Subcutaneous adipose tissue (tissue), 4 donors: ENCODE measurements around the gene PLD3. TPM values are rescaled to one million over a fixed set of nuclear protein-coding genes. Genes with fewer than 3 reads are reported as not detected.

Experiments used
- CTCF ChIP-seq: fragments of 450-650 bp; IDR thresholded peaks from one replicate; pipeline ENCODE4 v1.5.1; 2016; ENCODE audit warnings: low read depth, mild to moderate bottlenecking, control low read depth, antibody characterized with exemption, moderate library complexity
- total RNA-seq, 4 donors: library from RNA; depleted of rRNA; stranded (reverse); fragments of >200 nt; gene quantifications; one replicate each; pipeline ENCODE4 v1.1.0, GENCODE V29; 2016

Gene PLD3
- total RNA-seq, 4 donors from 2014 or later: 142 to 1,114 (median 314) TPM

GRCh38 chr19:40374084-40374483 lies 25.6 kb downstream of the PLD3 start:
- TF ChIP-seq CTCF: no peak

GRCh38 chr19:40376286-40376862 lies 27.9 kb downstream of the PLD3 start:
- no peak for TF ChIP-seq CTCF

GRCh38 chr19:40377876-40378385 lies 29.4 kb downstream of the PLD3 start:
- TF ChIP-seq CTCF: no peak

GRCh38 chr19:40378509-40378908 lies 30.0 kb downstream of the PLD3 start:
- no peak for TF ChIP-seq CTCF

- TF ChIP-seq CTCF: no peak
Observed at GRCh38 chr19:40379446-40380198, 31.1 kb downstream of the PLD3 start.

GRCh38 chr19:40380199-40381037 lies 31.9 kb downstream of the PLD3 start:
- TF ChIP-seq CTCF: no peak

GRCh38 chr19:40381321-40381720 lies 32.8 kb downstream of the PLD3 start:
- no peak for TF ChIP-seq CTCF
